H9 (cell line): Measurements from ENCODE around the gene PRAC2. TPM values are rescaled to one million over a fixed set of nuclear protein-coding genes. Genes with fewer than 3 reads are reported as not detected.
A peak's percentile ranks its signal among the peaks of the same experiment; 100 is the strongest.

Experiments used
- DNase-seq: peaks from one replicate; pipeline ENCODE4 v3.0.0-alpha.2; 2017
- H2AFZ ChIP-seq: one replicate; pipeline ENCODE4 v1.6.1; 2013; ENCODE audit warnings: mild to moderate bottlenecking, low read length, control low read depth, moderate library complexity
- H2AK5ac ChIP-seq: 2 replicates; pipeline ENCODE4 v1.6.1; 2013; ENCODE audit warnings: low read length, control low read depth, mixed read lengths; ENCODE audit not compliant: insufficient read length
- H2BK120ac ChIP-seq: one replicate; pipeline ENCODE4 v1.6.1; 2013; ENCODE audit warnings: low read depth, mild to moderate bottlenecking, low read length, control low read depth, inconsistent platforms; ENCODE audit not compliant: poor library complexity, severe bottlenecking
- H2BK12ac ChIP-seq: 2 replicates; pipeline ENCODE4 v1.6.1; 2013; ENCODE audit warnings: low read length, control low read depth, mixed read lengths, low read depth; ENCODE audit not compliant: insufficient read length
- H2BK15ac ChIP-seq: 2 replicates; pipeline ENCODE4 v1.6.1; 2013; ENCODE audit warnings: low read depth, low read length, control low read depth
- H2BK20ac ChIP-seq: one replicate; pipeline ENCODE4 v1.6.1; 2013; ENCODE audit warnings: low read depth, mild to moderate bottlenecking, low read length, control low read depth, inconsistent platforms; ENCODE audit not compliant: poor library complexity, severe bottlenecking
- H2BK5ac ChIP-seq: 2 replicates; pipeline ENCODE4 v1.6.1; 2013; ENCODE audit warnings: low read length, control low read depth, mixed read lengths; ENCODE audit not compliant: insufficient read length
- H3K14ac ChIP-seq: 2 replicates; pipeline ENCODE4 v1.6.1; 2013; ENCODE audit warnings: low read length, control low read depth; ENCODE audit not compliant: insufficient read depth
- H3K18ac ChIP-seq: 2 replicates; pipeline ENCODE4 v1.6.1; 2013; ENCODE audit warnings: low read depth, mild to moderate bottlenecking, mixed read lengths, low read length, control low read depth; ENCODE audit not compliant: insufficient read length
- H3K23ac ChIP-seq: 2 replicates; pipeline ENCODE4 v1.6.1; 2013; ENCODE audit warnings: low read length, control low read depth, mixed read lengths, low read depth; ENCODE audit not compliant: insufficient read length
- H3K23me2 ChIP-seq: 2 replicates; pipeline ENCODE4 v1.6.1; 2013; ENCODE audit warnings: low read depth, mild to moderate bottlenecking, mixed read lengths, low read length, control low read depth; ENCODE audit not compliant: insufficient read length, poor library complexity, severe bottlenecking
- H3K27ac ChIP-seq: 2 replicates; pipeline ENCODE4 v1.5.1; 2013; ENCODE audit warnings: low read length, control low read depth, mixed read lengths, low read depth; ENCODE audit not compliant: insufficient read length
- H3K27me3 ChIP-seq: 2 replicates; pipeline ENCODE4 v1.6.1; 2013; ENCODE audit warnings: low read length, control low read depth, inconsistent platforms; ENCODE audit not compliant: insufficient read depth
- H3K4ac ChIP-seq: 2 replicates; pipeline ENCODE4 v1.6.1; 2013; ENCODE audit warnings: low read depth, mild to moderate bottlenecking, control low read depth, inconsistent platforms, low read length, moderate library complexity
- H3K4me1 ChIP-seq: 2 replicates; pipeline ENCODE4 v1.6.1; 2013; ENCODE audit warnings: low read length, control low read depth, inconsistent platforms; ENCODE audit not compliant: insufficient read depth
- H3K4me2 ChIP-seq: 2 replicates; pipeline ENCODE4 v1.6.1; 2013; ENCODE audit warnings: low read length, control low read depth, mixed read lengths; ENCODE audit not compliant: insufficient read length, insufficient read depth
- H3K56ac ChIP-seq: 2 replicates; pipeline ENCODE4 v1.6.1; 2013; ENCODE audit warnings: low read depth, mild to moderate bottlenecking, mixed read lengths, low read length, control low read depth; ENCODE audit not compliant: insufficient read length
- H3K79me1 ChIP-seq: 2 replicates; pipeline ENCODE4 v1.6.1; 2013; ENCODE audit warnings: low read depth, mild to moderate bottlenecking, moderate library complexity, low read length, control low read depth, inconsistent platforms; ENCODE audit not compliant: insufficient read depth, poor library complexity, severe bottlenecking
- H3K79me2 ChIP-seq: 2 replicates; pipeline ENCODE4 v1.6.1; 2013; ENCODE audit warnings: low read length, control low read depth, inconsistent platforms; ENCODE audit not compliant: insufficient read depth
- H3K9ac ChIP-seq: 2 replicates; pipeline ENCODE4 v1.6.1; 2013; ENCODE audit warnings: low read length, control low read depth, mixed read lengths; ENCODE audit not compliant: insufficient read length; ENCODE audit errors: extremely low read depth
- H3K9me3 ChIP-seq: one replicate; pipeline ENCODE4 v1.6.1; 2013; ENCODE audit warnings: low read depth, low read length, inconsistent platforms; ENCODE audit not compliant: control insufficient read depth
- H3T11ph ChIP-seq: one replicate; pipeline ENCODE4 v1.6.1; 2013; ENCODE audit warnings: mild to moderate bottlenecking, low read length, control low read depth, inconsistent platforms
- H4K20me1 ChIP-seq: one replicate; pipeline ENCODE4 v1.6.1; 2013; ENCODE audit not compliant: control insufficient read depth, insufficient read length, insufficient read depth
- H4K5ac ChIP-seq: 2 replicates; pipeline ENCODE4 v1.6.1; 2013; ENCODE audit warnings: low read depth, mild to moderate bottlenecking, mixed read lengths, low read length, control low read depth; ENCODE audit not compliant: insufficient read length
- H4K8ac ChIP-seq: replicated peaks from 2 replicates; pipeline ENCODE4 v1.6.1; 2013; ENCODE audit warnings: low read length, control low read depth, mixed read lengths, low read depth; ENCODE audit not compliant: insufficient read length
- H4K91ac ChIP-seq: 2 replicates; pipeline ENCODE4 v1.6.1; 2013; ENCODE audit warnings: low read depth, mild to moderate bottlenecking, moderate library complexity, mixed read lengths, low read length, control low read depth; ENCODE audit not compliant: insufficient read length
- H3K27ac Mint-ChIP-seq, 3 experiments: 2 replicates in 2 of 3; 3 replicates in 1 of 3; pipeline ENCODE4 v1.8.0; 2020 to 2021; ENCODE audit warnings: mixed read lengths in 3 of 3, mild to moderate bottlenecking in 1 of 3, moderate library complexity in 1 of 3
- H3K27me3 Mint-ChIP-seq: 2 replicates; pipeline ENCODE4 v1.8.0; 2021; ENCODE audit warnings: low read depth, mild to moderate bottlenecking, moderate library complexity, mixed read lengths
- H3K36me3 Mint-ChIP-seq, 3 experiments: 2 replicates in 2 of 3; 3 replicates in 1 of 3; pipeline ENCODE4 v1.8.0; 2020 to 2021; ENCODE audit warnings: low read depth in 3 of 3, mixed read lengths in 3 of 3; ENCODE audit not compliant: insufficient read depth in 1 of 3
- H3K4me1 Mint-ChIP-seq, 2 experiments: 2 replicates each; pipeline ENCODE4 v1.8.0; 2020; ENCODE audit warnings: mixed read lengths in 2 of 2
- H3K4me3 Mint-ChIP-seq, 2 experiments: 2 replicates in 1 of 2; 3 replicates in 1 of 2; pipeline ENCODE4 v1.8.0; 2020 to 2021; ENCODE audit warnings: mild to moderate bottlenecking in 2 of 2, mixed read lengths in 2 of 2, moderate library complexity in 1 of 2
- H3K9me3 Mint-ChIP-seq, 2 experiments: 2 replicates in 1 of 2; 3 replicates in 1 of 2; pipeline ENCODE4 v1.8.0; 2020; ENCODE audit warnings: mild to moderate bottlenecking in 2 of 2, mixed read lengths in 2 of 2, moderate library complexity in 1 of 2
- WGBS: extraction: QIAGEN DNeasy Blood & Tissue Kit; methylation state at CpG from one replicate; pipeline ENCODE4 v1.1.7; 2013; ENCODE audit warnings: missing lambda C conversion rate, low lambda C conversion rate, mixed read lengths; ENCODE audit not compliant: insufficient read length; ENCODE audit errors: extremely low coverage; 5-methylcytosine and 5-hydroxymethylcytosine counted together
- total RNA-seq: library from RNA; stranded (reverse); gene quantifications from 2 replicates; pipeline ENCODE4 v1.2.1, GENCODE V29; 2021
- TF ChIP-seq, protein P1 (sequence below): fragments of 200-600 bp; sonication (generic); conservative IDR thresholded peaks from 3 replicates; pipeline ENCODE4 v1.8.0; 2021; ENCODE audit warnings: antibody characterized with exemption, mild to moderate bottlenecking

PRAC2 gene
- total RNA-seq, 1 experiment from 2014 or later, result not detected

DNA sequence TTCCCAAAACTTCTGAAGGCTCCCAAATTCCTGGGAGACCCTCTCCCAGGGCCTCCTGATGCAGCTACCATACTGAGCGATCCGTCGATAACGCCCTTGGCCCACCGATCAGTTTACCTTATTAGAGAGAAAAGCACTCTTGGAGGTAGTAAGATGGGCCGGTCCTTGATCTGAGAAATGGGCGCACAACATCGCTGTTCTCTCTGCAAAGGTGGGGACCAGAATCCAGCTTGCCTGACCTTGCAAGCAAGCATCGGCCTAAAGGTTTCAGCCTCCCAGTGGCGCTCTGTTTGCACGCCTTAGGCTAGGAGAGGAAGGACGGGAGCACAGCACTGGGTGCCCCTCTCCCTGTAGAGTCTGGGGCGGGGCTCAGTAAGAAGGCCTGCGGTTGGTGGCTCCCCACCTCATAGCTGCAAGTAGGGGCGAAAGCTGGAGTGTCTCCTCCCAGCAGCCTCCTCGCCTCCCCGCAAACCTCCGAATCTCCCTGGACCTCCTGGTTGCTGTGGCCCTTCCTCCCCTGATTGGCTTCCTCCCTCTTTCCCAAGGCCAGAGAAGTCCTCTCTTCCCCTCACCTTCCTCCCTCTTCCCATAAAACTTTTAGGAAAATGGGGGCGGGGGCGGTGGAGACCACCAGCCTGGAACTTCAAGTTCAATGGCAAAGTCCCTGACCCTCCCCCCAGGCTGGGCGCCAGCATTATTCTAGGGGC, 631 bp upstream of the PRAC2 start, which contains the start of gene PRAC1:
PRAC1 (minus strand) TSS at position 318 of the 707 bp plus-strand sequence; CDS start at position 192, 126 bp downstream.
- no peak within 1 kb of the TSS for H4K91ac ChIP-seq
- peaks cover 4% of the 10 kb centered on the region for H4K20me1 ChIP-seq
- no peak within 1 kb of the TSS for H3K23ac ChIP-seq
- DNase-seq, result peak; percentile 80
- peaks cover 2% of the 10 kb centered on the region; the same call in 1 of the 2 replicates for H3K4me1 ChIP-seq
- no peak within 1 kb of the TSS for H2BK15ac ChIP-seq
- H3K4me2 ChIP-seq, result peak within 1 kb of the TSS; percentile 16
- peaks cover 0 to 2% (median 0%) of the 10 kb centered on the region in 3 experiments; a peak in 1 of 7 replicates for H3K36me3 Mint-ChIP-seq
- peaks cover 100% of the 10 kb centered on the region for H3K27me3 Mint-ChIP-seq
- WGBS, result no CpG with 5 or more reads among the region's 21 CpGs
- TF ChIP-seq, protein P1, sequence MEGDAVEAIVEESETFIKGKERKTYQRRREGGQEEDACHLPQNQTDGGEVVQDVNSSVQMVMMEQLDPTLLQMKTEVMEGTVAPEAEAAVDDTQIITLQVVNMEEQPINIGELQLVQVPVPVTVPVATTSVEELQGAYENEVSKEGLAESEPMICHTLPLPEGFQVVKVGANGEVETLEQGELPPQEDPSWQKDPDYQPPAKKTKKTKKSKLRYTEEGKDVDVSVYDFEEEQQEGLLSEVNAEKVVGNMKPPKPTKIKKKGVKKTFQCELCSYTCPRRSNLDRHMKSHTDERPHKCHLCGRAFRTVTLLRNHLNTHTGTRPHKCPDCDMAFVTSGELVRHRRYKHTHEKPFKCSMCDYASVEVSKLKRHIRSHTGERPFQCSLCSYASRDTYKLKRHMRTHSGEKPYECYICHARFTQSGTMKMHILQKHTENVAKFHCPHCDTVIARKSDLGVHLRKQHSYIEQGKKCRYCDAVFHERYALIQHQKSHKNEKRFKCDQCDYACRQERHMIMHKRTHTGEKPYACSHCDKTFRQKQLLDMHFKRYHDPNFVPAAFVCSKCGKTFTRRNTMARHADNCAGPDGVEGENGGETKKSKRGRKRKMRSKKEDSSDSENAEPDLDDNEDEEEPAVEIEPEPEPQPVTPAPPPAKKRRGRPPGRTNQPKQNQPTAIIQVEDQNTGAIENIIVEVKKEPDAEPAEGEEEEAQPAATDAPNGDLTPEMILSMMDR, result no peak
- no peak within 1 kb of the TSS for H3K56ac ChIP-seq
- no peak within 1 kb of the TSS for H3K27ac ChIP-seq
- peaks cover 12% of the 10 kb centered on the region for H3K23me2 ChIP-seq
- no peaks in the 10 kb centered on the region for H3K79me1 ChIP-seq
- no peak within 1 kb of the TSS for H3K18ac ChIP-seq
- H3K27ac Mint-ChIP-seq, result no peak within 1 kb of the TSS
- H3K79me2 ChIP-seq, result no peaks in the 10 kb centered on the region
- no peak within 1 kb of the TSS for H3K14ac ChIP-seq
- no peak within 1 kb of the TSS for H4K8ac ChIP-seq
- H3K9ac ChIP-seq, result no peak within 1 kb of the TSS
- no peaks in the 10 kb centered on the region for H3K9me3 ChIP-seq
- H3K4ac ChIP-seq, result no peak within 1 kb of the TSS
- no peak within 1 kb of the TSS for H2BK5ac ChIP-seq
- peaks cover 40 to 53% of the 10 kb centered on the region in 2 experiments for H3K4me1 Mint-ChIP-seq
- no peak within 1 kb of the TSS for H2AFZ ChIP-seq
- H2AK5ac ChIP-seq, result no peak within 1 kb of the TSS
- no peak within 1 kb of the TSS for H2BK12ac ChIP-seq
- no peak within 1 kb of the TSS for H2BK20ac ChIP-seq
- no peak within 1 kb of the TSS for H4K5ac ChIP-seq
- H3T11ph ChIP-seq, result no peak within 1 kb of the TSS
- peaks cover 100% of the 10 kb centered on the region for H3K27me3 ChIP-seq
- H3K4me3 Mint-ChIP-seq, result peak within 1 kb of the TSS in 1 of 2 experiments; percentile 57; a peak in 3 of 5 replicates
- H3K9me3 Mint-ChIP-seq, result peaks cover 4 to 10% of the 10 kb centered on the region in 2 experiments; a peak in 4 of 5 replicates
- H2BK120ac ChIP-seq, result no peak within 1 kb of the TSS
